Peyer's patch (tissue), 4 donors: ENCODE data around the gene LSM3. TPM values are rescaled to one million over a fixed set of nuclear protein-coding genes. Genes with fewer than 3 reads are reported as not detected.

Experiments used
- DNase-seq, 3 donors: peaks; one replicate each; pipeline ENCODE4 v3.0.0-alpha.2; 2017 to 2019
- H3K27ac ChIP-seq, 4 donors: fragments of 200-600 bp; sonication (generic); one replicate each; pipeline ENCODE4 v1.5.1; 2016 to 2019
- H3K27me3 ChIP-seq, 2 donors: fragments of 200-600 bp; sonication (generic); one replicate each; pipeline ENCODE4 v1.5.1; 2019
- H3K36me3 ChIP-seq, 3 donors: fragments of 200-600 bp; sonication (generic); one replicate each; pipeline ENCODE4 v1.5.1; 2016 to 2019
- H3K4me1 ChIP-seq, 4 donors: fragments of 200-600 bp; sonication (generic); one replicate each; pipeline ENCODE4 v1.5.1; 2016 to 2019
- H3K4me3 ChIP-seq, 4 donors: fragments of 200-600 bp; sonication (generic); 1 replicate in 3 of 4; 2 replicates in 1 of 4; pipeline ENCODE4 v1.5.1; 2016 to 2019; ENCODE audit warnings: mild to moderate bottlenecking in 1 of 4
- H3K9me3 ChIP-seq, 4 donors: fragments of 200-600 bp; sonication (generic); one replicate each; pipeline ENCODE4 v1.5.1; 2016 to 2019; ENCODE audit warnings: mild to moderate bottlenecking in 1 of 4
- POLR2A ChIP-seq, 2 donors: fragments of 450-650 bp; IDR thresholded peaks; one replicate each; pipeline ENCODE4 v1.5.1; 2017; ENCODE audit warnings: antibody characterized with exemption in 2 of 2, mild to moderate bottlenecking in 2 of 2, moderate library complexity in 2 of 2
- total RNA-seq, 4 donors: library from RNA; depleted of rRNA; stranded (reverse); fragments of >200 nt; gene quantifications; one replicate each; pipeline ENCODE4 v1.1.0, GENCODE V29; 2016
- TF ChIP-seq, protein P1 (sequence below), 6 experiments: fragments of 450-650 bp in 4 of 6; fragments of 200-600 bp in 2 of 6; sonication (generic) in 1 of 6; IDR thresholded peaks; one replicate each; pipeline ENCODE4 v1.5.1; 2017 to 2019; ENCODE audit warnings: antibody characterized with exemption in 6 of 6, mild to moderate bottlenecking in 3 of 6, moderate library complexity in 1 of 6

Gene LSM3
- total RNA-seq, 4 donors from 2014 or later, result 4.6 to 10.7 (median 7.0) TPM

DNA sequence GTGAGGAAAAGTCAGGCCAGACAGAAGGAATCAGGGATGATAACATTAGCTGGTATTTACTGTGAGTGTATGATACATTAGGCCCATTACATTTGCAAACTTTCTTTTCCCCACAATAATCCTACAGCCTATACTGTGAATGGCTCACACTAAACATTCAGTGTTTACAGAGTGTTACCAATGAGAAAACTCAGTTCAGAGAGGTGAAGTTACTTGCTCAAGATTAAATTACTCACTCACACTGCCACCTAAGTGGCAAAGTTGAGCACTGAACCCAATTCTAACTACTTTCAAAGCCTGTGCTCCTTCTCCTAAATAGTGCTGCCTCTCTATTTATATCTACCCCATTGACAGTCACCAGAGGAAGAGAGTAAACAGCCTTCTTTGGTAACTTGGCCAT lies 8.7 kb upstream of the LSM3 start:
- Histone ChIP-seq H3K9me3 (no peaks in the 10 kb centered on the region), H3K27ac (no peak overlapping the region), H3K27me3 (no peaks in the 10 kb centered on the region), H3K4me3 (no peak overlapping the region), H3K4me1 (peaks cover 0 to 2% (median under 1%) of the 10 kb centered on the region in 4 donors), H3K36me3 (peaks cover 0 to 80% (median 0%) of the 10 kb centered on the region in 3 donors)
- DNase-seq, result no peak
- TF ChIP-seq, protein P1, sequence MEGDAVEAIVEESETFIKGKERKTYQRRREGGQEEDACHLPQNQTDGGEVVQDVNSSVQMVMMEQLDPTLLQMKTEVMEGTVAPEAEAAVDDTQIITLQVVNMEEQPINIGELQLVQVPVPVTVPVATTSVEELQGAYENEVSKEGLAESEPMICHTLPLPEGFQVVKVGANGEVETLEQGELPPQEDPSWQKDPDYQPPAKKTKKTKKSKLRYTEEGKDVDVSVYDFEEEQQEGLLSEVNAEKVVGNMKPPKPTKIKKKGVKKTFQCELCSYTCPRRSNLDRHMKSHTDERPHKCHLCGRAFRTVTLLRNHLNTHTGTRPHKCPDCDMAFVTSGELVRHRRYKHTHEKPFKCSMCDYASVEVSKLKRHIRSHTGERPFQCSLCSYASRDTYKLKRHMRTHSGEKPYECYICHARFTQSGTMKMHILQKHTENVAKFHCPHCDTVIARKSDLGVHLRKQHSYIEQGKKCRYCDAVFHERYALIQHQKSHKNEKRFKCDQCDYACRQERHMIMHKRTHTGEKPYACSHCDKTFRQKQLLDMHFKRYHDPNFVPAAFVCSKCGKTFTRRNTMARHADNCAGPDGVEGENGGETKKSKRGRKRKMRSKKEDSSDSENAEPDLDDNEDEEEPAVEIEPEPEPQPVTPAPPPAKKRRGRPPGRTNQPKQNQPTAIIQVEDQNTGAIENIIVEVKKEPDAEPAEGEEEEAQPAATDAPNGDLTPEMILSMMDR (IDR thresholded peaks at IDR 0.05), result no peak
- TF ChIP-seq POLR2A (IDR thresholded peaks at IDR 0.05), result no peak

DNA sequence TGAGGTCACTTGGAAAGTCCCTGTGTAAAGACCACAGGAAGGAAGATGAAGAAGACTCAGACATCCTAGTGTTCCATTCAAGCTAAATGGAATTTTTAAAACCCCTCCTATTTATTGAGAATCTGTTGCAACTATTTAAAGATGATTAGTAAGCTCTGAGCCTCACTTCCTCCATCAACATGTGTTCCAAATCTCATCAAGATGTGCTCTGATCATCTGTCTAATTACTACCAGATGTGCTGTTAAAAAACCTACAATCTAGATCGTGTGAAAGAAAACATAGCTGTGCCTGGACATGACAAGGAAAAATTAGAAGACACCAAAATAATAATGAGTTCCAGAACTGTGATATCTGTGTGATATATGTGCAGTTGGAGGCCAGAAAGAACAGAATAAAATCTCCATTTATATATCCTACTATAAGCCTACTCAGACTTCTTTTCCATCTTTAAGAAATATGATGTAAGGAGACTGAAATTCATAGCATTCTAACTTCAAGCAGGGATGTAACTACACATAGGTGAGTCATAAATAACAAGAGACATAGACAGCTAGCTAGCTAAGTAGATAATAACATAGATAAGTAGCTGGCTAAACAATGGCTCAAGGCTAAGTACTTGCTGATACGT lies 8.0 kb upstream of the LSM3 start:
- DNase-seq, result no peak
- TF ChIP-seq POLR2A (IDR thresholded peaks at IDR 0.05), result no peak
- no peak overlapping the region for H3K4me3 ChIP-seq
- H3K27me3 ChIP-seq, result no peaks in the 10 kb centered on the region
- no peak overlapping the region for H3K27ac ChIP-seq
- peaks cover 0 to 73% (median 0%) of the 10 kb centered on the region in 3 donors for H3K36me3 ChIP-seq
- H3K4me1 ChIP-seq, result peaks cover 0 to 9% (median 4%) of the 10 kb centered on the region in 4 donors
- no peaks in the 10 kb centered on the region for H3K9me3 ChIP-seq

DNA sequence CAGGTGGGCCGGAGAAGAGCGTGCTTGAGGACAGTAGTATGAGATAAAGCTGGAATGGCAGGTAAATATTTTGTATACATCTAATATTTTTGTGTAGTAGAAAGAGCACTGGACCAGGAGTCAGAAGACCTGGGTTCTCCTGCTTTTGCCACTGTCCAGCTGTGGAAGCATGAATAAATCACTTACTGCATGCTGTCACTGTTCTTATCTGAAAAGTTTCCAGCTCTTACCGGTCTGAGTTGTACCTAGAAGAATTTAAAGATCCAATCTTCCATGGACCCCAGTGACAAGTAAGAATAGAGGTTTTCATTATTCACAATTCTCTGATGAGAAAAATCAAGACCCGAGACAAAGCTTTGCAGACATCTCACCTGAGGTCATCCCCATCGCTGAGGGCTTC lies 6.1 kb upstream of the LSM3 start:
- TF ChIP-seq, protein P1 (IDR thresholded peaks at IDR 0.05), result no peak
- no peak for TF ChIP-seq POLR2A (IDR thresholded peaks at IDR 0.05)
- H3K27me3 ChIP-seq, result no peaks in the 10 kb centered on the region
- H3K36me3 ChIP-seq, result peaks cover 0 to 54% (median 0%) of the 10 kb centered on the region in 3 donors
- no peak for DNase-seq
- no peaks in the 10 kb centered on the region for H3K9me3 ChIP-seq
- no peak overlapping the region for H3K4me3 ChIP-seq
- peaks cover 0 to 27% (median 4%) of the 10 kb centered on the region in 4 donors for H3K4me1 ChIP-seq
- H3K27ac ChIP-seq, result no peak overlapping the region

DNA sequence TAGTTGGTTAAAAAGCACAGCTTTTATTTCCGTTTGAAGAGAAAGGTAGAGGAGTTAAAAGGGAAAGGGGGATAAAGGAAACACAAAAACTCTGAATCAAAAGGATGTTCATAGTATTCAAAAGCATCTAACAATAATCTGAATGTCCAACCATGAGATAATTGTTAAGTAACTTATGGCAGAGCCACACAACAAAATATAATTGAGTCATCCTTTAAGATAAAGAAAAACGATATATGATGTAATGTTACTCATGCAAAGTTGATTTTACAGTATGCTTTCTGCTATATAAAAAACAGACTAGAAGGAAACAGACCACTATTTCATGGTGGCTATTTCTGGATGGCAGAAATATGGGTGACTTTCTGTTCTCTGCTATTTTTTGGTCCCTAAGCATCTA lies 4.1 kb upstream of the LSM3 start:
- H3K27ac ChIP-seq, result no peak overlapping the region
- peaks cover 0 to 34% (median 0%) of the 10 kb centered on the region in 3 donors for H3K36me3 ChIP-seq
- no peaks in the 10 kb centered on the region for H3K9me3 ChIP-seq
- H3K4me3 ChIP-seq, result no peak overlapping the region
- H3K4me1 ChIP-seq, result peaks cover 0 to 35% (median 4%) of the 10 kb centered on the region in 4 donors
- no peak for DNase-seq
- no peaks in the 10 kb centered on the region for H3K27me3 ChIP-seq
- TF ChIP-seq, protein P1 (IDR thresholded peaks at IDR 0.05), result no peak
- no peak for TF ChIP-seq POLR2A (IDR thresholded peaks at IDR 0.05)

DNA sequence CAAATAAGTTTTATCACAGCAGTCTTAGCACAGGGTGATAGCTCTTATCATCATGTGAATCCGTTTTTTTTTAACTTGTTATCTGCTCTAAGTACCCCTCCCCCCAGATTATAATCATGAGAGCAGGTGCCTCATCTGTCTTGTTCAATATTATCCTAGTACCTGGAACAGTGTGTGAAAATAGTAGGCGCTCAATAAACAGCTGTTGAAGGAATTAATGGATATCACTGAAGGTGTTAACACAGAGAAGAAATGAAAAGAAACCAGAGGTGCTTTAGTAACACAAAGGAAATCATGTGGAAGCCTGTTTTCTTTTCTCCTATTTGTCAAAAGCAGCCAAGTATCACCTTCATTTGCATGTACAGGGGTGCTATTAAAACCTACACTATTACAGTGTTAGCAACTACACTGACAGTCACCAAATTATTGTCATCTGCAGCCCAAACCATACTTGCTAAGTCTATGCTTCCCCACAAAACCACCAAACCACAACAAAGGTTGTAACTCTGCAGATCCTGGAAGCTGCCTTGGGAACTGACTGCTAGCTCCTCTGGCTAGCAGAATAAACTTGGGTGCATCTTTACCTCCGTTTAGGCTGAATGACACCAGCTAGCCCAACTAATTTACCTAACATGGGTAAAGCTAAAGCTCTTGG lies 3.1 kb upstream of the LSM3 start:
- peak in 1 of 3 donors; percentile 49 for DNase-seq
- no peak for TF ChIP-seq POLR2A (IDR thresholded peaks at IDR 0.05)
- TF ChIP-seq, protein P1 (IDR thresholded peaks at IDR 0.05), result no peak
- Histone ChIP-seq H3K36me3 (peaks cover 0 to 24% (median 0%) of the 10 kb centered on the region in 3 donors), H3K27me3 (no peaks in the 10 kb centered on the region), H3K27ac (peak overlapping the region in 2 of 4 donors; percentile 9 to 47), H3K4me3 (no peak overlapping the region), H3K9me3 (no peaks in the 10 kb centered on the region), H3K4me1 (peaks cover 0 to 39% (median 4%) of the 10 kb centered on the region in 4 donors)

DNA sequence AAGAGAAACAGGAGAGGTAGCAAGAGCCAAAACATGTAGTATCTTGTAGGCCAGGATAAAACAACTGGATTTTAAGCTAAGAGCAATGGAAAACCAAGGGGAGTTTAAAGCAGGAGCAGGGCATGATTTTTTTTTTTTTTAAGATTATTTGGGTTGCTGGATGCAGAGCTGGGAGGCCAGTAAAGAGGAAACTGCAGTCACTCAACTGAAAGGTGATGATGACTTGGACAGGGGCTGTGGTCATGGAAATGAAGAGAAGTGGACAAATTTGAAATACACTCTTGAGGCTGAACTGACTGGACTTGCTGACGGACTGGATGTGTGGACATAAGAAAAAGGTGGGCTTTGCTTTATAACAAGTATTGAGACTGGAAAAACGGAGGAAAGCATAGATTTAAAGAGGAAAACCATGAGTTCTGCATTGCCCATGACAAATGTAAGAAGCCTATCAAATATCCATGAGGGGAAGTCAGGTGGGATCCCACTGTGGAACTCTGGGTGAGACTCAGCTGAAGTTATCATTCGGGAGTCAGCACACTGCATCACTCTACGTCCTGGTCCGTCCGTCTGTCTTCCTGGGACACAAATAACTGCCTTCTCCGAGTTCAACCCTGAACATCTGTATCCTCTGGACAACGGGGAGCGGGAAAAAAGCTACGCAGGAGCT lies 904 bp upstream of the LSM3 start:
- DNase-seq, result no peak

More for the DNA sequence above, 904 bp upstream of the LSM3 start:
- Histone ChIP-seq H3K4me3 (peak overlapping the region; percentile 74 to 92 (median 84)), H3K4me1 (peaks cover 0 to 39% (median 4%) of the 10 kb centered on the region in 4 donors), H3K9me3 (no peaks in the 10 kb centered on the region), H3K27ac (peak overlapping the region; percentile 95 to 97 (median 96)), H3K36me3 (peaks cover 0 to 13% (median 0%) of the 10 kb centered on the region in 3 donors), H3K27me3 (no peaks in the 10 kb centered on the region)
- TF ChIP-seq, protein P1 (IDR thresholded peaks at IDR 0.05), result no peak
- no peak for TF ChIP-seq POLR2A (IDR thresholded peaks at IDR 0.05)
